Anterior cingulate cortex (tissue), 58 donors: ENCODE measurements around the gene CXCL1.
"Not testable (repeated sequence)": the region's sequence is repeated elsewhere in the genome, so short reads cannot be mapped to it uniquely, and the experiment has no call there.

Experiments
- DNase-seq, 58 donors: peaks; one replicate each; lab custom pipeline; 2025; lab: John Stamatoyannopoulos, UW

The CXCL1 gene

DNA sequence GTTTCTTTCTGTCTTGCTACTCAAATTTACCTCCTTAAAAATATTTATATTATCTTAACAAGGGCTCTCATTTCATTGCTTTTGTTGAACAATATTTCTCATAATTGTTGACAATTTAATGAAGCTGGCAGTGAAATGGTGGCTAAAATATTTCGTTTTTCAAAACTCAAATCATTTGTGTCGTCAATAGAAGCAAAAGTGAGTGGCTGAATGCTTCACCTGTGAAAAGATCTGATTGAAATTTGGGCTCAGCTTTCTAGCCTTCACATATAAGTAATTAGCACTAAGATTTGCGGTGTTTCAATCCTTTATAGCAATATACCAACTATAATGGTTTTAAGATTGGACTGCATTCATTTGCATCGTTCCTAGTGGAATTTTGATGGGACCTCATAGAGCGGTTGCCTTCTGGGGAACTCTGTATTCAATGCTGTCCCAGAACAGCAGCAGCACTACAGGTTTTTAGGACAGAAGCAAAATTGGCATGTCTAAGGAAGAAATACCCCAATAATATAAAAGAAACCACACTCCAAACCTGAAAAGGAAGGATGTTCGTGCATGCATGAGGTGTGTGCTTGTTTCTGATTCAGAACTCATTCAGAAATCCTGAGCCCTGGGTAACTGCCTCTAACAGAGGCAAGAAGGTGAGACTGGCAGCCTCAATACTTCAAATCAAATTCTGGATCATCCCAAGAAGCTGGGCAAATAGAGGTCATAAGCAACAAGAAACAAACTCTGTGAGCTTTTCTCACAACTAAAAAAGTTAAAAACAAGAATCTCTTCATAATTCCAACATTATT, 2.5 kb downstream of the CXCL1 start:
- DNase-seq: no peak

DNA sequence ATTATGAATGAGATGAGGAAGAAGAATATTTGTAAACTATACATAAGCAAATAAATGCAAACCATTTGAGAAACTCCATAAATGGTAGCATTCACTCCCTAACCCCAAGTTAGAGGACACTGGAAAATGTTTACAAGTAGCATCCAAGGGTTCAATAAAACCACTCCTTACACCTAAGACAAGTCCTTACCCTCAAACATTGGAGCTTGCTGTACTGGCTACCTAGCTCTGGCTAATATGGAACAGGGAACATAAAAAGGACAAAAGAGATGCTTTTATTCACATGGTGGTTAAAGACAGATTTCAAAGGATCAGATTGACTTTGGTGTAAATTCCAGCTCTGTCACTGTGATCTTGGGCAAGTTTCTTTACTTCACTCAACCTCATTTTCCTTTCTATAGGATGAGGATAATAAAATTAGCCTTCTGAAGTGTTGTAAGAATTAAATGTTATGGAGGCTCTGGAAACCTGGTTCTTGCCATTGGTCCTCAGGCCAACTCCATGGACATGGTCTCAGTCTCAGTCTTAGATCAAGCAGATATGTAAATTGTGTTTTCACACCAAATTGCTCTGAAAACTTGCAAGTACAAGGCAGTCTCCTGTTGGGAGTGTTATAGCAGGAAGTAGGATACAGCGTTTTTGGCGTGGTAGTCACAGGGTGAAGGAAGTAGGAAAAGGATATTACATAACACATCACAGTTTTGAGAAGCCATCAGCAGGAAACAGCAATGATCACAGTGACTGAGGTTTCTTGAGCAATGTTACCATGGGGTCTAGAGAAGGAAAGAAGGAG, 3.3 kb downstream of the CXCL1 start:
- no peak for DNase-seq

DNA sequence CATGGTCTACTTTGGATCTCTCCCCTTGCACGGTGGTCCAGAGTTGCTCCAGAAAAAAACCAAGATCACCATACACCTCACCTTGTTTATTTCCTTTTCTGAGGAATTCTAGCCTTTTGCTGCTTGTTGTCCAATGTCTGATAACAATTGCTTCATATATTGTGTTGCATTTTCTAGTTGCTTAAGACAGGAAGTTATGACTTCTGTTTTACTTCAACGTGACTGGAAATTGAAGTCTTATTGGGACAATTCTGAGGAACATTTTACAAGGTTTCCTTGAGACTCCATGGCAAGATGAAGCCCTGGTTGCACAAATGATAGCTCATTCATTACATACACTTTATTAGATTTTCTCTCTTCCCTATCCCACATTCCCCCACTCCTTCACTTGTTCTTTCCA, 5.2 kb downstream of the CXCL1 start:
- no peak for DNase-seq

DNA sequence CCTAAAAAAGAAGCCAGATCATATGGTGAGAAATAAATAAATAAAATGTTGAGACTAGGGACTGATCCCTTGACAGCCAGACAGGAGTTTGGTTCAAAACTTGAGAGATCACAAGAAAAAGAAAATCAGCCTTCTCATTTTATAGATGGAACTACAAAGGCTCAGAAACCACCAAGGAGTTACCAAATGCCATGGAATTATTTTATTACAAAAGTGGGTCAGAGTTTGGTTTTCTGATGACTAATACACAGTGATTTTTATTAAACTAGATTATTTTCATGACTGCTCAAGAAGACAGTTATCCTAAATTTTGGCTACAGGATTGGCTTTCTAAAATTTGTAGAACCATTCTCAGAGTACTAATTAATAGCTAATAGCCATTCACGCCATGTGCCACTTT, 6.2 kb downstream of the CXCL1 start:
- DNase-seq: no peak

DNA sequence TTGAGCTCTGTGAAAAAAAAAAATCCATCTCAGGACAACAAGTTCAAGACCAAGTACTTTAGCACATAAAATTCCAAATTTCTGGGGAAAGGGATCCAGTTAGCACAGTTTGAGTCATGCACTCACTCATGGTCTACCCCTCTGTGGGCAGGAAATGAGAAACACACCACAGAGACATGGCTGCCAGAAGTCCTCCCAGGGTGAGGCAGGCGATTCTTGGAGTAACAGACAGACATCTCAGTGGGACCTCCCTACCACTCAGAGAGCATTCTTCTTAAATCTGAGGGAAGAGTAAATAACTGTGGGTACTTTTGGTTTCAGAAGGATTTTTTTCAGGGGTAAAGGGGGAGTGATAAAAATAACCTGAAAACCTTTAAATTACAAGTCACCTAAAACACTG, 14.1 kb downstream of the CXCL1 start:
- no peak for DNase-seq

DNA sequence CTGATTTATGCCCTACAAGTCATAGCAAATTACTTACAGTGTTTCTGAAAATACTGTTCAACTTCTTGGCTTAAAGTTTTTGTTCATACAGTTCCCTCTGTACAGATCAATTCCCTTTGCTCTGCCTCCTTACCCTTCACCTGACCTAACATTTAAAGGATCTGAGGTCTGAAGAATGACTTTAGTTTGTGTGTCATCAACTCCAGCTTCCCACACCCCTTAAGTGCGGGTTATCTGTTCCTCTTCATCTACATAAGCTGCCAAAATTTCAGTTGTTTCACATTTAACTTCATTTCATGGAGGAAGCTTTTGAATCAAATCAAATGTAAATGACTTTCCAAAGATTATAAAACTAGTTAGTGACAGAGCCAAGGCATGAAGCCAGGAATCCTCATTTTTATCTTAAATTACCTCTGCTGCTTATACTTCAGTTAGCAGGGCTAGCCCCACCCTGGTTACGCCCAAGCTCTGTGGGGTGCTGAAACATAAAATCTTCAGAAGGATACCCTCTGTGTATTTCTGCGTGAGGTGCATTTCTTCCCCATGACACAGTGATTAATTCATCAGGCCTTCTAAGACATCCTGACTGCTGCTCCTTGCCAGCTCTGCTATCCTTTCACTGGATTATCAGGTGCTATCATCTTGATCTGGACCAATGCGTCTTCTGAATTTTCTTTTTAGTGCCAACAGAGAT, 16.5 kb downstream of the CXCL1 start:
- DNase-seq: no peak

DNA sequence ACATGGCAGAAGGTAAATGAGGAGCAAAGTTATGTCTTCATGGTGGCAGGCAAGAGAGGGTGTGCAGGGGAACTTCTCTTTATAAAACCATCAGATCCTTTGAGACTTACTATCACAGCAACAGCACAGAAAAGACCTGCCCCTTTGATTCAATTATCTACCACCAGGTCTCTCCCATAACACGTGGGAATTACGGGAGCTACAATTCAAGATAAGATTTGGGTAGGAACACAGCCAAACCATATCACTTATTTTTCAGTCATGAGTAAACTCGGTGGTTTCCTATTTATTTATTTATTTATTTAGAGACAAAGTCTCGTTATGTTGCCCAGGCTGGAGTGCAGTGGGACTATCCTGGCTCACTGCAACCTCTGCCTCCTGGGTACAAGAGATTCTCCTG, 22.1 kb downstream of the CXCL1 start:
- no peak for DNase-seq

DNA sequence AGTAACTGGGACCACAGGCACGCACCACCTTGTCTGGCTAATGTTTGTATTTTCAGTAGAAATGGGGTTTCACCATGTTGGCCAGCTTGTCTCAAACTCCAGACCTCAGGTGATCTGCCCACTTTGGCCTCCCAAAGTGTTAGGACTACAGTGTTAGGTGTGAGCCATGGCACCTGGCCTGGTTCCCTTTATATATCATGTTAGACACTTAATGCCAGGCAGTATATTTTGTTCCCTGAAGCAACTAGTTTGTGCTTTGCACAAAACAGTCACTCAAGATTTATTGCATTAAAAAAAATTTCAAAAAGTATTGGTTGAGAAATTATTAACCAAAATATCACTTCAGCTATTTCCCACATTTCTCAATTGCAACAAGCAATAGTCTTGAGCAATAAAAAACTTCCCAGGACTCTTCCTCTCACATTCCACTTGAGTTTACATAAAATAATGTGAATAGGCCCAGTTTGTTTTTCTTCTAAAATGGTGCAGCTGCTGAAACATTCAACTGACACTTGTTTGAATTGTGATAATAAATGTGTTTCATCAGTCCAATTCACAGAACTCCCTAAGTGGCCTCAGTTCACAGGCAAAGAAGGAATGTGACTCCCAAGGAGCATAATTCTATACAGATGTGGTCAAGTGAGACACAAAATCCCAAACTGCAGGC, 22.7 kb downstream of the CXCL1 start:
- no peak for DNase-seq

DNA sequence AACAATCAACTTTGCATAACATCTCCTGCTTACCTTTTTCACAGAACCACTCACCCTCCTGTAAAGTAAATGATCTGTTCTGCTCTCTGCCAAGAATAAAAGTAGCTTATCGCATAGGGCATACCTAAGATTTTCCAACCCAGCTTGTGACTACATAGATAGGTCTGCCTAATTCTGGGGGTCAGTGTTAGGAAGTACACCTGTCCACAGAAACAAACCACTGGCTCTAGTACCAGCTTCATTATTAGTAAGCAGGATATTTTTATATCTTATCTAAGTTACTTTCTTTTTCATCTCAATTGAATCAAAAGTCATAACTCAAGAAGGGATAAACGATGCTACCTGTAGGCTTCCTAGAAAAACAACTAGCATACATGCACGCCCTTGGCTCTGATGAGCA, 23.8 kb downstream of the CXCL1 start:
- DNase-seq: no peak

DNA sequence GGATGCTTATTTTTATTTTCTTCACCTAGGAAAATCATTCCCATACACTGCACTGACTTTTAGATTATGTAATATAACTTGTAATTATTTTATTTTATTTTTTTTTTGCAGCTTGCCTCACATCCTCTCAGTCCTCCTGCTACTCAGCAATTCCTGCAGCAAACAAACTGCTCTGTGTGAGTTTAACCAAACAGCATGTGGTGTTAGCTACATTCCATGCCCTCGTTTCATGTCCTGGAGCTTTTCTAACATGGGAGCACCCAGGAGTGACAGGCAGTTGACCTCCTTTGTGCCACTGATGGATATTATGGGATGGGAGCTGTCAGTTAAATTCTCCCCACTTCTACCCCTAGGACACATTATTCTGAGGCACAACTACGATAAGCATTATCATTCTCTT, 24.8 kb downstream of the CXCL1 start:
- no peak for DNase-seq

DNA sequence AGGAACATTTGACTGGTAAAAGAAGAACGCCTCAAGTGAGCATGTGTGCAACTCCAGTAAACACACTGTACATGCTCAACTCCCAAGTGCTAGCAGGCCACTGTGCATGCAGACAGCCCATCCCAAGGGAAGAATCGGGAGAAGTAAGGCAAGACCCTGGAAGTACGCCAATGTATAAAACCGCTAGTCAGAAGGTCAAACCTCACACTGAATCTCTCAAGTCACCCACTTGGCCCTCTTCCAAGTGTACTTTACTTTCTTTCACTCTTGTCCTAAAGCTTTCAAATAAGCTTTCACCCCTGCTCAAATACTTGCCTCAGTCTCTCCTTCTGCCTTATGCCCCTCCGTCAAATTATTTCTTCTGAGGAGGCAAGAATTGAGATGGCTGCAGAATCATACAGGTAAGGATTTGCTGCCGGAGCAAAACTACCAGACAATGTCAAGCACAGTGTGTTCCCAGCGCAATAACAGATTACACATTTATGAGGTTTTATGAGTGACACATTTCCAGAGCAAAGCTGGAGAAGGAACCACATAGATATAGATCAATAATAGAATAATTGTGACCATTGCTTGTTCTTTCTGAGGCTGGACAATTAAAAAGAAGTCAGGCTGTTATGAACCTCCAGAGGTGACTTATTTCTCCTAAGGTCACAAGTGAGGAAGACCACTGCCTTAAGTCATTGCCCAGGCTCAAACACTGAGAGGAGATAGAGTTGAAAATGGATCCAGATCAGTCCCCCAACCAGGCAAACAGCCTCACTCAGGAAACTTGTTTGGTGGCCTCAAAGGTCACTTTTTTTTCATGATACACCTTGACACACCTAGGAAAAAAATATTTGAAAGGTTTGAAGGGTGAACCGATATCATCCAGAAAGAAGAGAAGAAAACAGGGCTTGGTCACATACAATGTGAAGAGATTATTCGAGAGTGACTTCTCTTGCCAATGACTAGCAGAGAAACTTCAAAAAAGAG, 26.3 kb downstream of the CXCL1 start:
- DNase-seq: no peak

DNA sequence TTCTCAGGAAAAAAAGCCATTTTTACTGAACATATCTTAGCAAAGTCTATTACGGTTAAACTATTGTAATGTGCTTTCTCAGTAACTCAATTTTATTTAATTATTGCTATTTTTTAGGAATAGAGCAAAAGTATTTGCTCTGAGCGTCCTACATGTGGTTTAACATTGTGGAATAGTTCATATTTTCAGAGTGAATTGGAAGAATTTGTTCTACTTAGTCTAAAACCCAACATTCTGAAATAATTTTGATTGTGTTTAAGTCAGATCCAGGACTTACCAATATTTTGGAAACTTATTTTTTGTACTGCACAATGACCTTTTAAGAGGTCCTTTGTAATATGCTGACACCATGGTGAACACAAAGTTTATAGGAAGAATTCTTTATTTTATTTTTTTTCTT, 27.2 kb downstream of the CXCL1 start:
- no peak for DNase-seq

DNA sequence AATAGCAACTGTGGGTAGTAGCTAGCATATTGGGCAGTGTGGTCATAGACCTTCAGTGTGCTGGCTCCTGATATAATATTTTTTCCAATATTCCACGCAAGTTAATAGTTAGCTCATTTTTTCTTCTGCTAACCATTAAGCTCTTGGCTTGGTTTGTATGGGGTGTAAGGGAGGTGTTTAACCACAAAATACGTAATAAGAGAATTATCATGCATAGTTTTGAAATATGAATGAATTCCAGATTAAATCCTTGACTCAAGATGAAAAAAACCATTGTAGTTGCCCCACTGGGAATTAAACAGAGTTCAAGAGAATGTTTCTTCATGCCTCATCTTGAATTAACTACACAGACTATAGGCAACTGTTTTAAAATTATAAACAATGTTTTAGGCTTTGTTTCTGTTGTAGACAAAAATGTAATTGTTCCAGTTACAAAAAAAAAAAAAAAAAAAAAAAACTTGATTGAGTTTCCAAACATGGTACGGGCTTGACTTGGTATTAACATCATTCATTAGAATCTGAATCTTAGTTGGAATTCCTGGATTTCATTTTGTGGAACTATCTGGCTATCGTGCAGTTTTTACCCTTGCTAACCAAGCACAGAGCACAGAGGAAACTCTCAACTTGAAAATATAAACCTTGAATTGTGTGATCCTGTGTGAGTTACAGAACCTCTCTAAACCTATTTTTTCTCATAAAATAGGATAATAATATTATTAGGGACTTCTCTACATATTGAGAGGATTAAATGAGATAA, 28.4 kb downstream of the CXCL1 start:
- no peak for DNase-seq

DNA sequence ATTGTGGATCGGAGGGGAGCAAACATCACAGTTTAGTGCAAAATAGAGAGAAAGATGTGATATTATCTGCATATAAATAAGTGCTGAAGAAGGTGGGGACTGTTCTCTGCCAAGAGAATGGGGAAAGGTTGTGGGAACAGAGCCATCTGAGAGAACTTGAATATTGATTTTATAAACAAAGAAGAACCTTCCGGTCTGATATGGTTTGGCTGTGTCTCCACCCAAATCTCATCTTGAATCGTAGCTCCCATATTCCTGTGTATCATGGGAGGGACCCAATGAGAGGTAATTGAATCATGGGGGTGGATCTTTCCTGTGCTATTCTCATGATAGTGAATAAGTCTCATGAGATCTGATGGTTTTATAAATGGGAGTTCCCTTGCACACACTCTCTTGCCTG, 30.1 kb downstream of the CXCL1 start:
- not testable (repeated sequence) for DNase-seq

DNA sequence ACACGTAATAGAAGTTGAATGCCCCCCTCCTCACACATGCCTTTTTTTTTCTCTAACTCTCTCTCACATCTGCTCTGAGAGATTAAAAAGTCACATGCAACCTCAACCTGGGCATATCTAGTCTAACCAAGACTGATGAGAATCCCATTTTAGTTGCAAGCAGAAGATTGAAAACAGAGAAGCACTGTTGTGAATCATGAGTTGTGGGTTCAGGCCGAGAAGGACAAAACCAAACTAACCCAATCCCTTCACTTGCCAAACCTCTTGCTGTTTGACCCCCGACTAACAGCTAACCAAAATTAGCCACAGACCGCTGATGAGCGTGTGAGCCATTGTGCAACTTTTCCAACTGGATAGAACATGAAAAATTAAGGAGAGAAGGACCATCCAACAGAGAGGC, 31.8 kb downstream of the CXCL1 start:
- DNase-seq: no peak

DNA sequence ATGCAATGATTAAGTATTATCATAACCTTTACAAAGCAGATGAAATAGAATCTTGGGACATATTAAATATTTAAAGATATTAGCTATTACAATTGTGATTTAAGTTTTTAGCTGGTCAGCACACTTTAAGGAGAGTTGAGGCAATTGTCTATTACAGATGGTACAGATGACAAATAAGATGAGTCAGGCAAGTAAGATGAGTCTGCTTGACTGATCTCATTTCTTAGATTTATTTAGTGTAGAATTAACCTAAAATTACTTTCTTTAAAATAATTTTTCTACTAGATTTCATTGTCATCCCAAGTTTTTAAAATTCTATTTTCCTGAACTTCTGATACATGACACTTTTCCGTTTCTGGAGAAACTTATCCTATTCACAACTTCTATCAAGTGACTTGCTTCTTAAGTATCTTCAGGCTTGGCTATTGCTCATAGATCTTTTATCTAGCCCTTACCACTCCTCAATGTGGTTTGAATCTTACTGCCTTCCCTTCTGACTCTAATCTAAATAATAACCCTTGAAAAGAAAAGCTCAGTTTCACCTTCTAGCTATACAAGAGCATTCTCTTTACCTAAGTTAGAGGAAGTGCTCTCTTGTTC, 32.9 kb downstream of the CXCL1 start:
- DNase-seq: no peak

DNA sequence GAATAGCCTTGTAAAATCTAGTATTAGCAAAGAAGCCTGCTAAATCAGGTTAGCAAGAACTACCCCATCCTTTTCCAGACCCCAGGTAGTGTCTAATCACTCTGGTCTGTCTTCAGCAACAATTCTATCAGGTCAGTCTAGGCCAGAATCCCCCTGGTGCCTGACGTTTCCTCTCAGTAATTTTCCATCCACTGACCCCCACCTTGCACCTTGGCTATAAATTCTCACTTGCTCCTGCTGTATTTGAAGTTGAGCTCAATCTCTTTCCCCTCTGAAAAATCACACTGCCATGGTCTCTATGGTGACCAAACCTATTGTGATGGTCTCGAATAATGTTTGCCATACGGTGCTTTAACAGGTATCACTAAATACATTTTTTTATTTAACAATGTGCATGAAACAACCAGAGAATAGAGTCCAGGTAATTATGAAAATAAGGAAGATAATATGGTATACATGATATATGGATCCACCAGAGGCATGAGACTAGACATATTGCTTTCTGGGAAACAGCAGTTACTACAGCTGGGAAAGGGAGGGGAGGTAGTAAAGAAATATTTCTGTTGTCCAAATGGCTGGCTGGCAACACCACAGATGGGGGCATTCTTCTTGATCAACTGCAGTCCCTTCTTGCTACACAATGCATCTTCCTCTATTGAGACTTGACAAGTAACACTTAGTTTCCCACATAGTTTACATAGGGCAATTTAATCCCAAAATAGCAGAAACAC, 33.8 kb downstream of the CXCL1 start:
- no peak for DNase-seq

DNA sequence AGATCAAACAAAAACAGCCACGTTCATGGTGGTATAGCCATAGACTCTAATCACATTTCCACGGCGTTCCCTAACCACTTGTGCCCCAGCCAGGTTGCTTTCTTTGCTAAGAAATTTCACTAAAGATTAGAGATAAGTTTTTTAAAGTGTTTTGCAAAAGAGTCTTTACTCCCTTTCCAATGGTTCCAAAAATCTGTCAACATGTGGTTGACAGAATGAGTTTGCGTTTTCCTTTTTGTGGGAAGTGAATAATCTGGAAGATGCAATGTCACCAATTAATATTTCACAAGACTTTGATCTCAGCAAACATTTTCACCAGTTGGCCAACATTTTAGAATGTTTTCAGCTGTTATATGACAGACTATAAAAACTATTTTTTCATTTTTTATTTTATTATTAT, 35.3 kb downstream of the CXCL1 start:
- no peak for DNase-seq
